T-helper 2 cell (primary cell): Measurements from ENCODE around the gene CASP10.
"Not testable (repeated sequence)": the region's sequence is repeated elsewhere in the genome, so short reads cannot be mapped to it uniquely, and the experiment has no call there.

Experiments used
- DNase-seq, 5 experiments: peaks; one replicate each; pipeline versions ENCODE4 v3.0.0 to v3.0.0-alpha.2; 2012 to 2022

Gene CASP10

GRCh38 chr2:201156036-201156435 lies 26.9 kb upstream of the CASP10 start:
- no peak for DNase-seq

GRCh38 chr2:201156640-201157039 lies 26.3 kb upstream of the CASP10 start:
- DNase-seq, result no peak

- no peak for DNase-seq
Measured at GRCh38 chr2:201157694-201158093, 25.2 kb upstream of the CASP10 start.

- DNase-seq, result peak in 3 of 5 experiments; percentile 21 to 82 (median 45)
Measured at GRCh38 chr2:201158111-201158929, 24.6 kb upstream of the CASP10 start.

GRCh38 chr2:201164166-201164565 lies 18.8 kb upstream of the CASP10 start:
- no peak for DNase-seq

GRCh38 chr2:201167546-201167945 lies 15.4 kb upstream of the CASP10 start:
- DNase-seq, result no peak

GRCh38 chr2:201168496-201168895 lies 14.4 kb upstream of the CASP10 start:
- not testable (repeated sequence) for DNase-seq

GRCh38 chr2:201171259-201171814 lies 11.6 kb upstream of the CASP10 start:
- no peak for DNase-seq

GRCh38 chr2:201172279-201172678 lies 10.7 kb upstream of the CASP10 start:
- DNase-seq, result no peak

GRCh38 chr2:201174687-201175086 lies 8.3 kb upstream of the CASP10 start:
- DNase-seq, result no peak

GRCh38 chr2:201176081-201176481 lies 6.9 kb upstream of the CASP10 start:
- DNase-seq, result no peak

GRCh38 chr2:201180010-201180409 lies 2.9 kb upstream of the CASP10 start:
- DNase-seq, result peak in 1 of 5 experiments; percentile 54

- peak in 1 of 5 experiments; percentile 35 for DNase-seq
Measured at GRCh38 chr2:201183365-201183727, 405 bp downstream of the CASP10 start.

GRCh38 chr2:201183835-201184234 lies 894 bp downstream of the CASP10 start:
- not testable (repeated sequence) for DNase-seq

- not testable (repeated sequence) for DNase-seq
Measured at GRCh38 chr2:201184248-201184647, 1.3 kb downstream of the CASP10 start.

GRCh38 chr2:201185863-201186262 lies 2.9 kb downstream of the CASP10 start:
- no peak for DNase-seq

GRCh38 chr2:201186982-201187381 lies 4.0 kb downstream of the CASP10 start:
- no peak for DNase-seq

- no peak for DNase-seq
Measured at GRCh38 chr2:201188449-201188848, 5.5 kb downstream of the CASP10 start.

GRCh38 chr2:201191132-201191875 lies 8.4 kb downstream of the CASP10 start:
- DNase-seq, result peak in 1 of 5 experiments; percentile 72

- DNase-seq, result peak in 1 of 5 experiments; percentile 86
Measured at GRCh38 chr2:201194097-201194496, 11.2 kb downstream of the CASP10 start.

- DNase-seq, result no peak
Measured at GRCh38 chr2:201195331-201195730, 12.4 kb downstream of the CASP10 start.

- DNase-seq, result no peak
Measured at GRCh38 chr2:201196003-201196402, 13.1 kb downstream of the CASP10 start.

- no peak for DNase-seq
Measured at GRCh38 chr2:201196803-201197202, 13.9 kb downstream of the CASP10 start.

GRCh38 chr2:201197781-201198180 lies 14.8 kb downstream of the CASP10 start:
- no peak for DNase-seq
